Activated B cell treated with CpG ODN at 0.5 μM for 24 hours (primary cell): ENCODE data around the gene APBA2. TPM values are rescaled to one million over a fixed set of nuclear protein-coding genes. Genes with fewer than 3 reads are reported as not detected.

Experiments used
- ATAC-seq: fragments of 200-7000 bp; cut with Tn5 transposase; one replicate; pipeline ENCODE4 v1.10.0; 2021; ENCODE audit warnings: low read depth, mild to moderate bottlenecking, moderate library complexity
- CTCF ChIA-PET: fragments of 350-600 bp; sonication (Branson Sonifier 250); formaldehyde crosslinking; loops from one replicate; lab custom pipeline; 2021; ENCODE audit warnings: antibody characterized with exemption; lab: Charles Lee
- POLR2A ChIA-PET: fragments of 350-600 bp; sonication (Branson Sonifier 250); formaldehyde crosslinking; loops from one replicate; lab custom pipeline; 2021; ENCODE audit warnings: antibody characterized with exemption; lab: Charles Lee
- DNase-seq: peaks from one replicate; pipeline ENCODE4 v3.0.0; 2022
- H3K27ac Mint-ChIP-seq: one replicate; pipeline ENCODE4 v1.8.0; 2020; ENCODE audit warnings: mixed read lengths
- H3K27me3 Mint-ChIP-seq: one replicate; pipeline ENCODE4 v1.8.0; 2021; ENCODE audit warnings: mixed read lengths
- H3K36me3 Mint-ChIP-seq: one replicate; pipeline ENCODE4 v1.8.0; 2021; ENCODE audit warnings: low read depth, mixed read lengths
- H3K4me1 Mint-ChIP-seq: one replicate; pipeline ENCODE4 v1.8.0; 2021; ENCODE audit warnings: mixed read lengths
- H3K4me3 Mint-ChIP-seq: one replicate; pipeline ENCODE4 v1.8.0; 2020; ENCODE audit warnings: mild to moderate bottlenecking, mixed read lengths
- H3K9me3 Mint-ChIP-seq: one replicate; pipeline ENCODE4 v1.8.0; 2020; ENCODE audit warnings: mixed read lengths
- intact Hi-C: fragments of 100-400 bp; cut with micrococcal nuclease; formaldehyde crosslinking; loops from one replicate; pipeline ENCODE4 v1.15.1; 2024
- total RNA-seq: library from RNA; stranded (reverse); gene quantifications from 2 replicates; pipeline ENCODE4 v1.2.3, GENCODE V29; 2022
- TF ChIP-seq, protein P1 (sequence below): fragments of 200-600 bp; IDR thresholded peaks from one replicate; pipeline ENCODE4 v1.8.0; 2022; ENCODE audit warnings: antibody characterized with exemption, mild to moderate bottlenecking

Gene APBA2
- total RNA-seq, 1 donor from 2014 or later: not detected

GRCh38 chr15:29103824-29104565 lies 218.2 kb downstream of the APBA2 start:
- H3K9me3 Mint-ChIP-seq: no peaks in the 10 kb centered on the region
- TF ChIP-seq, protein P1, sequence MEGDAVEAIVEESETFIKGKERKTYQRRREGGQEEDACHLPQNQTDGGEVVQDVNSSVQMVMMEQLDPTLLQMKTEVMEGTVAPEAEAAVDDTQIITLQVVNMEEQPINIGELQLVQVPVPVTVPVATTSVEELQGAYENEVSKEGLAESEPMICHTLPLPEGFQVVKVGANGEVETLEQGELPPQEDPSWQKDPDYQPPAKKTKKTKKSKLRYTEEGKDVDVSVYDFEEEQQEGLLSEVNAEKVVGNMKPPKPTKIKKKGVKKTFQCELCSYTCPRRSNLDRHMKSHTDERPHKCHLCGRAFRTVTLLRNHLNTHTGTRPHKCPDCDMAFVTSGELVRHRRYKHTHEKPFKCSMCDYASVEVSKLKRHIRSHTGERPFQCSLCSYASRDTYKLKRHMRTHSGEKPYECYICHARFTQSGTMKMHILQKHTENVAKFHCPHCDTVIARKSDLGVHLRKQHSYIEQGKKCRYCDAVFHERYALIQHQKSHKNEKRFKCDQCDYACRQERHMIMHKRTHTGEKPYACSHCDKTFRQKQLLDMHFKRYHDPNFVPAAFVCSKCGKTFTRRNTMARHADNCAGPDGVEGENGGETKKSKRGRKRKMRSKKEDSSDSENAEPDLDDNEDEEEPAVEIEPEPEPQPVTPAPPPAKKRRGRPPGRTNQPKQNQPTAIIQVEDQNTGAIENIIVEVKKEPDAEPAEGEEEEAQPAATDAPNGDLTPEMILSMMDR: no peak
- ChIA-PET CTCF (no interaction called here), POLR2A (no interaction called here)
- no peak overlapping the region for H3K27ac Mint-ChIP-seq
- ATAC-seq (no peak), DNase-seq (no peak)
- no peaks in the 10 kb centered on the region for H3K36me3 Mint-ChIP-seq
- intact Hi-C loops: loop anchor here (2.0 to 5.0 kb wide), 2 partner anchors 578 to 637 kb away; no protein-coding TSS in a partner anchor
- no peaks in the 10 kb centered on the region for H3K4me1 Mint-ChIP-seq
- no peak overlapping the region for H3K4me3 Mint-ChIP-seq
- H3K27me3 Mint-ChIP-seq: peaks cover 3% of the 10 kb centered on the region

DNA sequence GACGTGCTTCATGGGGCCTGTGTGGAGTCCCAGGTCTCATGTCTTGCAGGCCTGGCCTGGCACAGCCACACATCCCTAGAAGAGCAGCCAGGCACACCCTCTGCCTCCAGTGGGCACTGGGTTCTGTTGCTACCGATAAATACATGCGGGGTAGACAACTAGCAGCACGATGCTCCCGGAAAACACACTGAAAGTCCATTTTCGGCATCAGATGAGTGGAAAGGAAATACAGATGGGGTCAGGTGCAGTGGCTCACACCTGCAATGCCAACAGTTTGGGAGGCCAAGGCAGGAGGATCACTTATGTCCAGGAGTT lies 218.7 kb downstream of the APBA2 start:
- H3K27me3 Mint-ChIP-seq: peaks cover 3% of the 10 kb centered on the region
- H3K9me3 Mint-ChIP-seq: no peaks in the 10 kb centered on the region
- no peaks in the 10 kb centered on the region for H3K36me3 Mint-ChIP-seq
- no peak overlapping the region for H3K27ac Mint-ChIP-seq
- DNase-seq (no peak), ATAC-seq (no peak)
- H3K4me1 Mint-ChIP-seq: no peaks in the 10 kb centered on the region
- ChIA-PET POLR2A (no interaction called here), CTCF (no interaction called here)
- TF ChIP-seq, protein P1: no peak
- intact Hi-C loops: loop anchor here (5.0 kb wide), 1 partner anchor 578 kb away; no protein-coding TSS in a partner anchor
- no peak overlapping the region for H3K4me3 Mint-ChIP-seq

DNA sequence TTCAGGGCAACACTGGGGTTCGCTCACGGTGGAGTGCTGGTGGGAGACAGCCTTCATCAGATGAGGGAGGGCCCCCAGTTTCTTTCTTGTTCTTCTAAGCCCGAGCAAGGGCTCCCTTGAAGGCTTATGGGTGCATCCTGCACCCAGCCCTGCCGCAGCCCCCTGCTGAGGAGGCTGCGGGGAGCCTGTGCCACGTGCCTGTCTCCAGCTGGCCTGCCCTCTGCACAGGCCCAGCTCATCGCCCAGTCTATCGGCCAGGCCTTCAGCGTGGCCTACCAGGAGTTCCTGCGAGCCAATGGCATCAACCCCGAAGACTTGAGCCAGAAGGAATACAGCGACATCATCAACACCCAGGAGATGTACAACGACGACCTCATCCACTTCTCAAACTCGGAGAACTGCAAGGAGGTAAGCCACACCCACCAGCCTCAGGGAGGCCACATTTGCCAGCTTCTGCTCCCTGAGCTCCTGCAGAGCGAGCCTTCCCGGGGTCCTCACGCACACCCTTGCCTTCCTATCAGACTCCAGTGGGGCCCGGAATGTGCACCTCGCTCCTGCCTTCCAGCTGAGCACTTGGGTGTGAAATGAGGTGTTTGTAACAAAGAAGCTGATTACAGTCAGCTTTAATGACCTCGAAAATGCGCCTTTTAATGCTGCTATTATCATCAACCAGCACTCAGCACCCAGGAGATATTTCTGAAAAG lies 219.5 kb downstream of the APBA2 start:
- Mint-ChIP-seq H3K4me1 (no peaks in the 10 kb centered on the region), H3K9me3 (no peaks in the 10 kb centered on the region), H3K36me3 (no peaks in the 10 kb centered on the region), H3K27ac (no peak overlapping the region), H3K27me3 (peaks cover 3% of the 10 kb centered on the region), H3K4me3 (no peak overlapping the region)
- no peak for ATAC-seq
- ChIA-PET CTCF (no interaction called here), POLR2A (no interaction called here)
- intact Hi-C loops: no loop called here
- no peak for DNase-seq
- TF ChIP-seq, protein P1: no peak

GRCh38 chr15:29106116-29106515 lies 220.3 kb downstream of the APBA2 start:
- Mint-ChIP-seq H3K4me3 (no peak overlapping the region), H3K27ac (no peak overlapping the region), H3K36me3 (no peaks in the 10 kb centered on the region), H3K4me1 (no peaks in the 10 kb centered on the region), H3K27me3 (peaks cover 3% of the 10 kb centered on the region), H3K9me3 (no peaks in the 10 kb centered on the region)
- intact Hi-C loops: no loop called here
- ChIA-PET CTCF (no interaction called here), POLR2A (no interaction called here)
- ATAC-seq: no peak
- TF ChIP-seq, protein P1: no peak
- no peak for DNase-seq

- POLR2A ChIA-PET: no interaction called here
- H3K36me3 Mint-ChIP-seq: no peaks in the 10 kb centered on the region
Observed at GRCh38 chr15:29106551-29107290, 220.9 kb downstream of the APBA2 start.

More at GRCh38 chr15:29106551-29107290, 220.9 kb downstream of the APBA2 start:
- no peak overlapping the region for H3K27ac Mint-ChIP-seq
- peaks cover 3% of the 10 kb centered on the region for H3K27me3 Mint-ChIP-seq
- ATAC-seq: no peak
- H3K4me1 Mint-ChIP-seq: no peaks in the 10 kb centered on the region
- H3K4me3 Mint-ChIP-seq: no peak overlapping the region
- TF ChIP-seq, protein P1: no peak
- no peaks in the 10 kb centered on the region for H3K9me3 Mint-ChIP-seq
- no peak for DNase-seq
- CTCF ChIA-PET: no interaction called here
- intact Hi-C loops: no loop called here
